Measurements from ENCODE around the gene MAP3K20. TPM values are rescaled to one million over a fixed set of nuclear protein-coding genes. Genes with fewer than 3 reads are reported as not detected.
"Not testable (repeated sequence)": the region's sequence is repeated elsewhere in the genome, so short reads cannot be mapped to it uniquely, and the experiment has no call there.

The MAP3K20 gene
- total and polyA plus RNA-seq, 2 of the 8 experiments (the other 6 are each of a cell fraction or from before 2014, with no cell fraction given) = 3.1 to 11.1 TPM

GRCh38 chr2:173128132-173128531, 52.5 kb downstream of the MAP3K20 start:
- H3K9ac ChIP-seq (replicated peaks in 1 of 4; ENCODE audit: extremely low read depth in 1 of 4, low read depth in 3 of 4, low read length in 3 of 4); H2BK15ac ChIP-seq (ENCODE audit: low read length); H3K18ac ChIP-seq (ENCODE audit: extremely low read depth, low read length); H3K27ac ChIP-seq (ENCODE audit: low read depth, low read length); H2BK12ac ChIP-seq (ENCODE audit: low read depth, low read length); H3K4me1 ChIP-seq (replicated peaks in 1 of 4; ENCODE audit: control insufficient read depth in 3 of 4, insufficient read depth in 4 of 4, low read length in 3 of 4); H3K4me3 ChIP-seq (ENCODE audit: extremely low read depth in 1 of 4, insufficient read depth in 2 of 4, low read depth in 3 of 4, low read length in 4 of 4); H4K20me1 ChIP-seq (replicated peaks in 1 of 2; ENCODE audit: control insufficient read depth in 1 of 2, insufficient read depth in 2 of 2, low read length in 2 of 2); H2AK5ac ChIP-seq (ENCODE audit: low read depth, low read length); H3K9me3 ChIP-seq (ENCODE audit: insufficient read depth in 2 of 2, low read depth in 1 of 2, low read length in 1 of 2); FAIRE-seq; H3K14ac ChIP-seq (ENCODE audit: insufficient read length); DNase-seq (ENCODE audit: low read depth in 1 of 2, low spot score in 2 of 2); H2BK20ac ChIP-seq (ENCODE audit: low read length); H2BK120ac ChIP-seq (replicated peaks; ENCODE audit: low read depth, low read length); H3K36me3 ChIP-seq (ENCODE audit: control insufficient read depth in 2 of 4, insufficient read depth in 4 of 4, low read length in 3 of 4); H3K79me1 ChIP-seq (ENCODE audit: low read depth, low read length); H3K4me2 ChIP-seq (ENCODE audit: insufficient read depth in 1 of 2, low read depth in 2 of 2, low read length in 2 of 2); H3K56ac ChIP-seq (replicated peaks; ENCODE audit: insufficient read length, low read depth, low read length); H3K27me3 ChIP-seq (replicated peaks in 1 of 4; ENCODE audit: control insufficient read depth in 3 of 4, extremely low read depth in 1 of 4, insufficient read depth in 3 of 4, low read length in 3 of 4); H4K5ac ChIP-seq (ENCODE audit: insufficient read length, low read depth, low read length); POLR2A ChIA-PET (ENCODE audit: partially characterized antibody); H4K8ac ChIP-seq (ENCODE audit: extremely low read depth, insufficient read depth, low read length); H3K23me2 ChIP-seq (ENCODE audit: low read depth, low read length); H2AFZ ChIP-seq (ENCODE audit: low read length); H2BK5ac ChIP-seq (ENCODE audit: low read depth, low read length); H3K4ac ChIP-seq (replicated peaks; ENCODE audit: insufficient read length, low read depth, low read length); H3K23ac ChIP-seq (ENCODE audit: insufficient read length); H3K79me2 ChIP-seq (ENCODE audit: control insufficient read depth in 1 of 2, insufficient read depth in 2 of 2, low read length in 2 of 2); H4K91ac ChIP-seq (replicated peaks; ENCODE audit: insufficient read length, low read length): not testable (repeated sequence)
- CTCF ChIA-PET (ENCODE audit: partially characterized antibody) = interaction anchor here (0.6 to 0.9 kb wide), 2 partner anchors 37 to 40 kb away, joined by 3 read pairs; no protein-coding TSS in a partner anchor
- 78% methylated on average over 5 of the region's 5 CpGs; no CpG with 5 or more reads in 1 of the 2 experiments for WGBS, 2 experiments (ENCODE audit: extremely low coverage in 1 of 2, insufficient coverage in 1 of 2, insufficient read length in 1 of 2, insufficient replicate concordance in 2 of 2, low coverage in 1 of 2, low lambda C conversion rate in 2 of 2, missing lambda C conversion rate in 1 of 2)

Measured in H1 (cell line).